Ovary (tissue), 9 donors: ENCODE measurements around the gene SGCA. TPM values are rescaled to one million over a fixed set of nuclear protein-coding genes. Genes with fewer than 3 reads are reported as not detected.
A peak's percentile ranks its signal among the peaks of the same experiment; 100 is the strongest.

ENCODE experiments used
- DNase-seq, 5 donors: peaks; one replicate each; pipeline ENCODE4 v3.0.0-alpha.2; 2019 to 2020
- H3K27ac ChIP-seq, 2 donors: fragments of 200-600 bp; one replicate each; pipeline versions ENCODE4 v1.5.1 to v1.8.0; 2019 to 2022
- H3K27me3 ChIP-seq: fragments of 200-600 bp; one replicate; pipeline ENCODE4 v1.8.0; 2022
- H3K36me3 ChIP-seq: fragments of 200-600 bp; sonication (generic); one replicate; pipeline ENCODE4 v1.5.1; 2019
- H3K4me1 ChIP-seq: one replicate; pipeline ENCODE4 v1.8.1; 2013; ENCODE audit warnings: mild to moderate bottlenecking, moderate library complexity; ENCODE audit not compliant: insufficient read depth
- H3K4me3 ChIP-seq: fragments of 200-600 bp; sonication (generic); one replicate; pipeline ENCODE4 v1.5.1; 2017
- H3K9me3 ChIP-seq, 2 donors: fragments of 200-600 bp in 1 of 2; sonication (generic) in 1 of 2; one replicate each; pipeline versions ENCODE4 v1.5.1 to v1.8.1; 2013 to 2019; ENCODE audit warnings: mild to moderate bottlenecking in 1 of 2, moderate library complexity in 1 of 2
- CTCF ChIP-seq, 3 donors: fragments of 450-650 bp in 2 of 3; fragments of 200-600 bp in 1 of 3; IDR thresholded peaks; one replicate each; pipeline versions ENCODE4 v1.5.1 to v1.8.0; 2016 to 2022; ENCODE audit warnings: antibody characterized with exemption in 3 of 3, mild to moderate bottlenecking in 1 of 3
- EP300 ChIP-seq: sonication (generic); formaldehyde crosslinking; IDR thresholded peaks from one replicate; pipeline ENCODE4 v1.6.1; 2017; ENCODE audit warnings: antibody characterized with exemption
- POLR2A ChIP-seq: fragments of 450-650 bp; IDR thresholded peaks from one replicate; pipeline ENCODE4 v1.6.1; 2017; ENCODE audit warnings: antibody characterized with exemption, mild to moderate bottlenecking, moderate library complexity
- WGBS, 3 donors: extraction: QIAGEN DNeasy Blood & Tissue Kit in 1 of 3; methylation state at CpG; one replicate each; pipeline versions ENCODE4 v1.1.5 to v1.1.7; 2013 to 2017; 5-methylcytosine and 5-hydroxymethylcytosine counted together
- intact Hi-C, 4 donors: fragments of 100-400 bp; cut with DNase I; formaldehyde crosslinking; loops; one replicate each; pipeline versions ENCODE4 v1.11.0 to v1.15.1; 2022 to 2023
- polyA plus RNA-seq, 2 donors: library from polyadenylated mRNA; stranded (reverse); fragments of 200-250 nt in 1 of 2; fragments of 350-450 nt in 1 of 2; fragmentation: Illumina TruSeq in 1 of 2; extraction: RNeasy Lipid Tissue Mini Kit (QIAGEN cat#74804) in 1 of 2; gene quantifications; one replicate each; pipeline ENCODE4 v1.2.3, GENCODE V29; 2013 to 2014
- total RNA-seq, 7 donors: library from RNA; depleted of rRNA in 2 of 7; stranded (reverse); fragments of >200 nt in 2 of 7; fragmentation: NEBNext Ultra II Directional in 3 of 7; extraction: Animal tissue kit (Norgen Biotek cat#: 25700) in 3 of 7; gene quantifications; one replicate each; pipeline versions ENCODE4 v1.1.0 to v1.2.4, GENCODE V29; 2016 to 2023
- donor health status: DM: no; HTN: no; CAD: no; lungs with moderate emphysema.
- donor health status: DM: no; HTN: no; CAD: no.
- donor health status: Bipolar disorder and iron deficiency.
- donor health status: DM: yes; HTN: yes; CAD: no.
- donor health status: DM: no; HTN: no; CAD: no.
- donor health status: DM: yes; HTN: yes; CAD: no.

SGCA gene
- total and polyA plus RNA-seq, 9 donors = 0.48 to 3.4 (median 2.2) TPM

GRCh38 chr17:50167371-50167770 is 1.6 kb downstream of the SGCA start:
- H3K27ac ChIP-seq = no peak overlapping the region
- intact Hi-C loops = loop anchor here in 2 of 4 donors (5.0 to 10.0 kb wide), 2 partner anchors 53 to 130 kb away; no protein-coding TSS in a partner anchor

GRCh38 chr17:50168319-50168718 is 2.5 kb downstream of the SGCA start:
- Histone ChIP-seq H3K4me1 (peaks cover 2% of the 10 kb centered on the region), H3K27ac (no peak overlapping the region), H3K36me3 (no peaks in the 10 kb centered on the region), H3K27me3 (no peaks in the 10 kb centered on the region), H3K9me3 (no peaks in the 10 kb centered on the region), H3K4me3 (no peak overlapping the region)
- intact Hi-C loops = loop anchor here in 2 of 4 donors (2.0 to 10.0 kb wide), 3 partner anchors 54 to 129 kb away; no protein-coding TSS in a partner anchor
- TF ChIP-seq CTCF (IDR thresholded peaks at IDR 0.05) = no peak
- no peak for TF ChIP-seq POLR2A
- TF ChIP-seq EP300 = no peak
- DNase-seq = no peak
- WGBS, 3 donors = 47 to 61% (median 56%) methylated on average over 13 of the region's 13 CpGs

More at GRCh38 chr17:50167371-50167770, 1.6 kb downstream of the SGCA start:
- 89 to 92% (median 91%) methylated on average over 19 of the region's 19 CpGs for WGBS, 3 donors
- Histone ChIP-seq H3K4me3 (no peak overlapping the region), H3K4me1 (no peaks in the 10 kb centered on the region), H3K9me3 (no peaks in the 10 kb centered on the region), H3K27me3 (no peaks in the 10 kb centered on the region), H3K36me3 (no peaks in the 10 kb centered on the region)
- no peak for DNase-seq
- no peak for TF ChIP-seq EP300
- TF ChIP-seq CTCF (IDR thresholded peaks at IDR 0.05) = no peak
- TF ChIP-seq POLR2A = no peak

GRCh38 chr17:50169121-50169764 is 3.4 kb downstream of the SGCA start:
- H3K36me3 ChIP-seq = no peaks in the 10 kb centered on the region
- TF ChIP-seq CTCF (IDR thresholded peaks at IDR 0.05) = peak; percentile 32 to 98 (median 95)
- no peak for TF ChIP-seq EP300
- peak in 3 of 5 donors; percentile 61 to 78 (median 72) for DNase-seq
- H3K4me3 ChIP-seq = no peak overlapping the region
- peaks cover 5% of the 10 kb centered on the region for H3K4me1 ChIP-seq
- H3K9me3 ChIP-seq = no peaks in the 10 kb centered on the region
- no peaks in the 10 kb centered on the region for H3K27me3 ChIP-seq
- intact Hi-C loops = loop anchor here in 3 of 4 donors (1.0 to 10.0 kb wide), 4 partner anchors 54 to 128 kb away; no protein-coding TSS in a partner anchor
- H3K27ac ChIP-seq = no peak overlapping the region
- 24 to 32% (median 30%) methylated on average over 14 of the region's 14 CpGs for WGBS, 3 donors

GRCh38 chr17:50169881-50170459 is 4.2 kb downstream of the SGCA start:
- Histone ChIP-seq H3K4me3 (no peak overlapping the region), H3K9me3 (no peaks in the 10 kb centered on the region), H3K27me3 (no peaks in the 10 kb centered on the region), H3K27ac (no peak overlapping the region), H3K4me1 (peaks cover 6% of the 10 kb centered on the region), H3K36me3 (no peaks in the 10 kb centered on the region)
- 89 to 93% (median 89%) methylated on average over 8 to 9 of the region's 9 CpGs for WGBS, 3 donors
- no peak for DNase-seq
- TF ChIP-seq EP300 = no peak
- TF ChIP-seq CTCF (IDR thresholded peaks at IDR 0.05) = no peak
- no peak for TF ChIP-seq POLR2A
- intact Hi-C loops = loop anchor here in 3 of 4 donors (1.0 to 10.0 kb wide), 5 partner anchors 55 to 127 kb away; partner anchors contain the start of gene TMEM92 (in 1 of the 3)
